Endothelial cell of umbilical vein (primary cell): Measurements from ENCODE around the gene PDE7B. TPM values are rescaled to one million over a fixed set of nuclear protein-coding genes. Genes with fewer than 3 reads are reported as not detected.

ENCODE experiments used
- BruUV-seq: library from RNA; stranded (reverse); fragments of 400-500 nt; replicated peaks from 2 replicates; lab custom pipeline; 2021; lab: Mats Ljungman, UMichigan
- CTCF ChIA-PET: fragments of 300-600, 350-600 bp; sonication (Branson Sonifier 250); formaldehyde crosslinking; loops from one replicate; lab custom pipeline; 2021; ENCODE audit warnings: antibody characterized with exemption, inconsistent platforms; lab: Charles Lee
- POLR2A ChIA-PET: fragments of 300-600, 350-600 bp; sonication (Branson Sonifier 250); formaldehyde crosslinking; loops from one replicate; lab custom pipeline; 2021; ENCODE audit warnings: antibody characterized with exemption, inconsistent platforms; lab: Charles Lee
- DNase-seq: peaks from one replicate; pipeline ENCODE4 v3.0.0-alpha.2; 2011; ENCODE audit warnings: low read depth, low spot score
- FAIRE-seq: peaks from 2 replicates; lab custom pipeline; 2011; peaks lifted over from hg19 to GRCh38; lab: Jason Lieb, UNC
- H2AFZ ChIP-seq: 2 replicates; pipeline ENCODE4 v1.6.0; 2012; ENCODE audit warnings: low read depth, low read length, control low read depth, inconsistent platforms
- H3K27ac ChIP-seq: 2 replicates; pipeline ENCODE4 v1.5.1; 2011; ENCODE audit warnings: low read depth, mild to moderate bottlenecking, control low read depth, low read length, moderate library complexity; ENCODE audit not compliant: insufficient read depth
- H3K27me3 ChIP-seq, 2 experiments: 2 replicates each; pipeline versions ENCODE4 v1.6.0 to v1.6.1; 2011; ENCODE audit warnings: low read length in 2 of 2, mixed read lengths in 1 of 2; ENCODE audit not compliant: control insufficient read depth in 2 of 2, insufficient read depth in 2 of 2
- H3K36me3 ChIP-seq, 2 experiments: 2 replicates in 1 of 2; 3 replicates in 1 of 2; pipeline ENCODE4 v1.5.1; 2011; ENCODE audit warnings: low read length in 2 of 2, mild to moderate bottlenecking in 1 of 2, moderate library complexity in 1 of 2; ENCODE audit not compliant: control insufficient read depth in 2 of 2, insufficient read depth in 2 of 2; ENCODE audit errors: extremely low read depth in 1 of 2
- H3K4me1 ChIP-seq: 3 replicates; pipeline ENCODE4 v1.5.1; 2011; ENCODE audit warnings: mild to moderate bottlenecking, low read length; ENCODE audit not compliant: control insufficient read depth, insufficient read depth; ENCODE audit errors: extremely low read depth
- H3K4me2 ChIP-seq: 2 replicates; pipeline ENCODE4 v1.6.1; 2011; ENCODE audit warnings: low read length, control low read depth, mixed read lengths; ENCODE audit not compliant: insufficient read depth
- H3K4me3 ChIP-seq, 3 experiments: fragments of 200-600 bp in 1 of 3; sonication (generic), shearing (Covaris generic) in 1 of 3; replicated peaks in 1 of 3; 2 replicates each; pipeline ENCODE4 v1.5.1; 2011 to 2016; ENCODE audit warnings: control low read depth in 3 of 3, low read length in 3 of 3, mild to moderate bottlenecking in 2 of 3, inconsistent platforms in 1 of 3, low read depth in 1 of 3, moderate library complexity in 1 of 3; ENCODE audit not compliant: insufficient read depth in 1 of 3
- H3K79me2 ChIP-seq: 2 replicates; pipeline ENCODE4 v1.6.0; 2012; ENCODE audit warnings: low read length, inconsistent platforms; ENCODE audit not compliant: control insufficient read depth, insufficient read depth
- H3K9ac ChIP-seq: replicated peaks from 2 replicates; pipeline ENCODE3; 2011; ENCODE audit warnings: low read length, control low read depth; ENCODE audit not compliant: insufficient read depth; ENCODE audit errors: extremely low read depth
- H3K9me1 ChIP-seq: replicated peaks from 3 replicates; pipeline ENCODE4 v1.6.0; 2011; ENCODE audit warnings: mild to moderate bottlenecking, low read length; ENCODE audit not compliant: control insufficient read depth, insufficient read depth; ENCODE audit errors: extremely low read depth
- H3K9me3 ChIP-seq: replicated peaks from 2 replicates; pipeline ENCODE4 v1.5.1; 2012; ENCODE audit warnings: low read length, inconsistent platforms; ENCODE audit not compliant: control insufficient read depth, insufficient read depth
- H4K20me1 ChIP-seq: replicated peaks from 2 replicates; pipeline ENCODE3; 2011; ENCODE audit warnings: mild to moderate bottlenecking, low read length; ENCODE audit not compliant: control insufficient read depth, insufficient read depth; ENCODE audit errors: extremely low read depth
- CTCF ChIP-seq, 2 donors: IDR thresholded peaks; 1 replicate in 1 of 2; 2 replicates in 1 of 2; pipeline ENCODE4 v1.5.1; 2011; ENCODE audit warnings: low read length in 2 of 2, mild to moderate bottlenecking in 2 of 2, moderate library complexity in 2 of 2, control low read depth in 1 of 2, inconsistent platforms in 1 of 2, low read depth in 1 of 2; ENCODE audit not compliant: insufficient read depth in 1 of 2; ENCODE audit errors: extremely low read depth in 1 of 2
- EZH2 ChIP-seq: IDR thresholded peaks from 2 replicates; pipeline ENCODE4 v1.6.1; 2012; ENCODE audit warnings: borderline replicate concordance, low read depth, mild to moderate bottlenecking, moderate library complexity, low read length, inconsistent platforms; ENCODE audit not compliant: severe bottlenecking
- FOS ChIP-seq: IDR thresholded peaks from 2 replicates; pipeline ENCODE4 v1.6.1; 2011; ENCODE audit warnings: mild to moderate bottlenecking, low read length, moderate library complexity, borderline replicate concordance; ENCODE audit not compliant: insufficient read depth
- GATA2 ChIP-seq: IDR thresholded peaks from 2 replicates; pipeline ENCODE4 v1.7.0; 2011; ENCODE audit warnings: low read depth, mild to moderate bottlenecking, moderate library complexity, mixed read lengths, low read length; ENCODE audit not compliant: insufficient read length, insufficient read depth
- JUN ChIP-seq: IDR thresholded peaks from 2 replicates; pipeline ENCODE4 v1.6.1; 2011; ENCODE audit warnings: borderline replicate concordance, low read depth; ENCODE audit not compliant: insufficient read length, insufficient read depth
- MAX ChIP-seq: IDR thresholded peaks from 2 replicates; pipeline ENCODE4 v1.6.1; 2011; ENCODE audit not compliant: insufficient read depth, insufficient read length
- MYC ChIP-seq: IDR thresholded peaks from one replicate; pipeline ENCODE4 v1.6.1; 2011; ENCODE audit warnings: mild to moderate bottlenecking, low read depth, low read length
- POLR2A ChIP-seq: IDR thresholded peaks from 2 replicates; pipeline ENCODE4 v1.6.1; 2012; ENCODE audit warnings: low read depth, mild to moderate bottlenecking, control low read depth, low read length
- POLR2AphosphoS5 ChIP-seq: IDR thresholded peaks from 2 replicates; pipeline ENCODE4 v1.6.1; 2012; ENCODE audit warnings: low read depth, mild to moderate bottlenecking, control low read depth, low read length, moderate library complexity; ENCODE audit not compliant: insufficient read depth
- dilution Hi-C: fragments of 300-500 bp; cut with MboI; formaldehyde crosslinking; loops from one replicate; pipeline ENCODE4 v1.15.0; 2019; ENCODE audit warnings: low sequenced_read_pairs; ENCODE audit not compliant: extremely low pct_ligation_motif_present
- intact Hi-C: fragments of 100-400 bp; cut with micrococcal nuclease; formaldehyde crosslinking; loops from one replicate; pipeline ENCODE4 v1.10.0; 2022
- polyA plus RNA-seq, 4 experiments: library from polyadenylated mRNA; depleted of rRNA in 3 of 4; stranded (reverse) in 3 of 4; unstranded in 1 of 4; fragments of >200 nt; gene quantifications; 2 replicates each; pipeline versions ENCODE4 v1.2.1 to v1.2.3, GENCODE V29; 2011 to 2012; ENCODE audit warnings: missing spikeins in 1 of 4
- total RNA-seq: library from RNA; stranded (reverse); gene quantifications from 2 replicates; pipeline ENCODE4 v1.2.3, GENCODE V29; 2021

The PDE7B gene
- total and polyA plus RNA-seq, 2 donors (not counting 3 experiments of a cell fraction or from before 2014, with no cell fraction given) = 20.6 to 25.1 TPM

GRCh38 chr6:136012198-136012887 lies 160.8 kb downstream of the PDE7B start:
- Histone ChIP-seq H3K27ac (peak overlapping the region; percentile 22), H4K20me1 (no peaks in the 10 kb centered on the region), H3K4me3 (no peak overlapping the region), H3K9me1 (no peaks in the 10 kb centered on the region), H2AFZ (peak overlapping the region; percentile 92), H3K9ac (no peak overlapping the region), H3K36me3 (no peaks in the 10 kb centered on the region), H3K9me3 (no peaks in the 10 kb centered on the region), H3K4me1 (peaks cover 11% of the 10 kb centered on the region), H3K27me3 (no peaks in the 10 kb centered on the region), H3K79me2 (no peaks in the 10 kb centered on the region), H3K4me2 (peak overlapping the region; percentile 14)
- DNase-seq (peak; percentile 61), FAIRE-seq (peak; percentile 59)
- no TSS peak for BruUV-seq
- intact Hi-C loops (no loop called here), dilution Hi-C loops (no loop called here)
- CTCF ChIA-PET = interaction anchor here (1.1 to 3.3 kb wide), 4 partner anchors 11 to 477 kb away, joined by 4 to 9 read pairs (median 8); no protein-coding TSS in a partner anchor
- TF ChIP-seq JUN (no peak), FOS (peak; percentile 60), POLR2A (no peak)
- POLR2A ChIA-PET = interaction anchor here (0.6 kb wide), 1 partner anchor 1350 kb away, joined by 5 read pairs; no protein-coding TSS in a partner anchor

- FAIRE-seq = no peak
- H3K4me3 ChIP-seq = no peak overlapping the region
- H3K79me2 ChIP-seq = no peaks in the 10 kb centered on the region
- H3K9ac ChIP-seq = no peak overlapping the region
- H3K9me1 ChIP-seq = no peaks in the 10 kb centered on the region
- no peak overlapping the region for H3K27ac ChIP-seq
- POLR2A ChIA-PET = interaction anchor here (0.6 kb wide), 1 partner anchor 1351 kb away, joined by 5 read pairs; no protein-coding TSS in a partner anchor
- H3K4me1 ChIP-seq = peaks cover 11% of the 10 kb centered on the region
- TF ChIP-seq JUN (no peak), EZH2 (no peak), POLR2A (no peak), MAX (no peak), GATA2 (no peak), POLR2AphosphoS5 (no peak), FOS (no peak), MYC (no peak), CTCF (IDR thresholded peaks at IDR 0.05; ENCODE audit: extremely low read depth in 1 of 2, insufficient read depth in 1 of 2, low read depth in 1 of 2, low read length in 2 of 2) (no peak)
- dilution Hi-C loops = no loop called here
- no peaks in the 10 kb centered on the region for H3K36me3 ChIP-seq
- CTCF ChIA-PET = interaction anchor here (1.1 to 3.3 kb wide), 4 partner anchors 10 to 478 kb away, joined by 4 to 9 read pairs (median 8); no protein-coding TSS in a partner anchor
- H2AFZ ChIP-seq = no peak overlapping the region
- BruUV-seq = no TSS peak
- no peaks in the 10 kb centered on the region for H3K27me3 ChIP-seq
- intact Hi-C loops = no loop called here
- DNase-seq = no peak
- H3K9me3 ChIP-seq = no peaks in the 10 kb centered on the region
- no peaks in the 10 kb centered on the region for H4K20me1 ChIP-seq
- no peak overlapping the region for H3K4me2 ChIP-seq
Observed at GRCh38 chr6:136012943-136013342, 161.4 kb downstream of the PDE7B start.
